GM23338 (cell line): ENCODE data around the gene TSPAN7.

Experiments used
- CREB1 ChIP-seq: fragments of 250-450 bp; sonication (Bioruptor Pico); IDR thresholded peaks from 2 replicates; pipeline ENCODE4 v1.5.0; 2020; ENCODE audit warnings: low read depth, mild to moderate bottlenecking, moderate library complexity
- CTCF ChIP-seq, 2 experiments: fragments of 200-600 bp in 1 of 2; sonication (generic) in 1 of 2; conservative IDR thresholded peaks; 2 replicates each; pipeline versions ENCODE4 v1.5.1 to v1.6.1; 2016 to 2017; ENCODE audit warnings: antibody characterized with exemption in 2 of 2, low read depth in 2 of 2, mild to moderate bottlenecking in 2 of 2, moderate library complexity in 1 of 2
- ETS1 ChIP-seq: IDR thresholded peaks from 2 replicates; pipeline ENCODE4 v1.6.1; 2016; ENCODE audit warnings: antibody characterized with exemption
- EZH2 ChIP-seq: fragments of 200-600 bp; sonication (generic); IDR thresholded peaks from one replicate; pipeline ENCODE4 v1.8.0; 2017; ENCODE audit warnings: antibody characterized with exemption, mild to moderate bottlenecking, low read depth; ENCODE audit not compliant: unreplicated experiment
- EZH2phosphoT487 ChIP-seq: fragments of 200-600 bp; sonication (generic); IDR thresholded peaks from one replicate; pipeline ENCODE4 v1.8.1; 2018; ENCODE audit warnings: antibody characterized with exemption; ENCODE audit not compliant: unreplicated experiment
- JUNB ChIP-seq: IDR thresholded peaks from one replicate; pipeline ENCODE4 v1.6.1; 2016; ENCODE audit warnings: antibody characterized with exemption; ENCODE audit not compliant: unreplicated experiment
- POLR2AphosphoS5 ChIP-seq: IDR thresholded peaks from 2 replicates; pipeline ENCODE4 v1.6.1; 2016; ENCODE audit warnings: antibody characterized with exemption, low read depth

GRCh38 chrX:38701073-38701472 is 139.7 kb downstream of the TSPAN7 start:
- TF ChIP-seq EZH2 (no peak), CTCF (conservative IDR thresholded peaks at IDR 0.05; ENCODE audit: low read depth in 2 of 2) (no peak), POLR2AphosphoS5 (no peak), ETS1 (no peak), EZH2phosphoT487 (no peak), CREB1 (CRISPR knock-in tag) (no peak), JUNB (no peak)
